Activated CD4-positive, alpha-beta T cell treated with anti-CD3 and anti-CD28 coated beads for 24 hours (primary cell): ENCODE results near the gene DHX16.

Experiments used
- DNase-seq, 2 donors: peaks; one replicate each; pipeline ENCODE4 v3.0.0-alpha.2; 2020; ENCODE audit warnings: low read depth in 2 of 2

DHX16 gene

DNA sequence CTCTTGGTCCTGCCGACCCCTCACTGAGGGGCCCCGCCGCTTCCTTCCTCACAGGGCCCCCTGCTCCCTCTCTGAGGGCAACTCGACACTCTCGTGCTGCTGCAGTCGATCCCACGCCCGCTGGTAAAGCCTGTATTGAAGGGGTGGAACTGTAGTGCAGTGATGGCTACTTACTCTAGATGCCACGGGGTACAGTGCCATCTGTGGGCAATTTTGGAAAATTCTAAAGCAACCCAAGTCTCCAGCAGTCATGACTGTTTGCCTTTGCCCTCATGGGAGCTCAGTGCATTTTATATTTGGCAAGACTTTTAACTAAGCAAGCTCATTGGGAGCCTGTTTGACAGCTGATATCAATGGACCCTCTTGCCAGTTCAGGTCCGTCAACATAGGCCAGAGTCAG, 32.3 kb downstream of the DHX16 start:
- DNase-seq: no peak

DNA sequence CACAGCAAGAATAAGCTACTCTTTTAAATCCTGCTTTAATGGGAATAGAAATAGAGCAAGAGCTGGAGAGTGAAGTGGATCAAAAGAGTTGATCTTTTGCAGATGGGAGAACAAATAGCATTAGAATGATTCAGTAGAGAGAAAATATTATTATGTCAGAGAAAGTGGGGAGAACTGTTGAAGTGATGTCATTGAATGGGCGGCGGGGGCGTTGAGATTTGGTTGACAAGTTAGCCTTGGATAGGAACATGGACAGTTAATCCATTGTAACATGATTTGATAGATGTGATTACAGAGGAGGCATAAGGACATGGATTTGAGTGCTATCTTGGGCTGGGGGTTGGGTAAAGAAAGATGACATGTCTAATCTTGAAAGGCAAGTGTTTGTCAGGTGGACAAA, 37.0 kb downstream of the DHX16 start:
- DNase-seq: no peak

DNA sequence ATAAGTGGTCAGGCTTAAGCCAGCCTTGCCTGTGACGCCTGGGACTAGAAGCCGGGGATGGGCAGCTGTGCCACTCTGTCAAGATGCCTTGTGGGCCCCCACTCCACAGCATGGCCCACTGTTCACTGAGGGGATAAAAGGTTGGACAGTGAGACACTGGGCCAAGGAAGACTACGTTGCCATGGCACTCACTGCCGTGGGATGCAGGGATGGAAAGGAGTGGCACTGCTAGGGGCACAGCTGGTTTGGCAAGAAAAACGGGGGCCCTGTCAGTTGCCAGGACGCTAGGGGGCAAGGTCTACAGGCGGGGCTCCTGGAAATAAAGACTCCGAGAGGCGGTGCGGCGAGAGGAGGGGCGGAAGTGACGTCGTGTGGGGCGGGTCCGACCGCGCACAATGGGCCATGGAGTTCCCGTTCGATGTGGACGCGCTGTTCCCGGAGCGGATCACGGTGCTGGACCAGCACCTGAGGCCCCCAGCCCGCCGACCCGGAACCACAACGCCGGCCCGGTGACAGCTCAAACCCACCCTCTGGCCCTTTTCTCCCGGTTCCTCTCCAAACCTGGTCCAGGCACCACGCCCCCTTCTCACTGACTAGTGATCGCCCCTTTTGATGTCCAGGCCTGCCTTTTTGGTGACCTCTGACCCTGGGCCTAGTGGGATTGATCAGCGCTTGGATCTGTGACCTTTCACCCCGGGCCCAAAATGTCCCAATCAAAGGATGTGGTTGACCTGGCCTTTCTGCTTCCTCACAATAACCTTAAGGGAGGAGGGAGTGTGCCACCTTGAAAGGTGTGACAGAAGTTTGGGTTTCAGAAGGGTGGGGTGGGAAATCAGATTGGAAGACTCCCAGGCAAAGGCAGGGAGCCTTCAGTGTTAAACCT, 46.1 kb downstream of the DHX16 start, which contains the start of gene ATAT1:
ATAT1 (plus strand) TSS at position 391 of the 883 bp plus-strand sequence.
- DNase-seq: peak; percentile 84

DNA sequence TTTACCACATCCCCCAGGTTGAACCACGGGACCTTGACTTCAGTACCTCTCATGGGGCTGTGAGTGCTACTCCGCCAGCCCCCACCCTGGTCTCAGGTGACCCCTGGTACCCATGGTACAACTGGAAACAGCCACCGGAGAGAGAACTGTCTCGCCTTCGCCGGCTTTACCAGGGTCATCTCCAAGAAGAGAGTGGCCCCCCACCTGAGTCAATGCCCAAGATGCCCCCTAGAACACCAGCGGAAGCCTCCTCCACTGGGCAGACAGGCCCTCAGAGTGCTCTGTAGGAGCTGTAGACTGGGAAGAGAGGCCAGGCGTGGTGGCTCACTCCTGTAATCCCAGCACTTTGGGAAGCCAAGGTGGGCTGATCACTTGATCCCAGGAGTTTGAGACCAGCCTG, 47.3 kb downstream of the DHX16 start:
- no peak for DNase-seq

DNA sequence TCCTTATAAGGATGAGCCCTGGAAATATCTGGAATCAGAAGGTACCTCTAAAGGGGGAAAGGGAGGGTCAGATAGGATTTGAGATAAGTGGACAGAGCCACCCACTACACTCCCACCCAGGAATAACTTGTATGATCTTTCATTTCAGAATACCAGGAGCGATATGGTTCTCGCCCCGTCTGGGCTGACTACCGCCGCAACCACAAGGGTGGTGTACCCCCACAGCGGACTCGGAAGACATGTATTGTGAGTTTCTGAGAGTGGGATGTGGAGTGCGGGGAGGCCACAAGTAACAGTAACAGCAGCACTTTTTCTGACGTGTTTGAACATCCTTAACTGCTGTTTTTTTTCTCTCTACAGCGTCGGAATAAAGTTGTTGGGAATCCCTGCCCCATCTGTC, 53.2 kb downstream of the DHX16 start:
- DNase-seq: no peak

DNA sequence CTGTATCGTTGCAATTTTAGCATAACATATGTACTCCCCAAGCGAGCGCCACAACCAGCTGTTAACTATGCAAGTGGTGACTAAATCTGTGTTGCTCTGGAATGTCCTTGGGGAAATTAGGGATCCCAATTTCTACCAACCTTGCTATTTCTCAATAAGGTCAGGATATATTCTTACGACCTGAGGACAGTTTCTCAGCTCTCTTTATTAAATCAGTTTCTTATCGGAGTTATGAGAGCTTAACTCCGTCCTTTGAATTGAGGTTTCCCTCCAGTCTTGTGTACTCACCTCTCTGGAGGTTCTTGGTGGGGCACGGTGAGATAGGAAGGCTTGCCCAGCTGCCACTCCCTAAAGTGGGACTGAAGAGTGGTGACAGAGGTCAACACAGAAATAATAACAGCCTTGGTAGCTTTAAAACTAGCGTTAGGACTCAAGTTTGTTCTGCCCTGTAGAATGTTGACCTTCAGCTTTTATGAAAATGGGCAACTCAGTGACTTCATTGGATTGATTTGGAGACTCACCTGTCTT, 54.5 kb downstream of the DHX16 start:
- DNase-seq: no peak

DNA sequence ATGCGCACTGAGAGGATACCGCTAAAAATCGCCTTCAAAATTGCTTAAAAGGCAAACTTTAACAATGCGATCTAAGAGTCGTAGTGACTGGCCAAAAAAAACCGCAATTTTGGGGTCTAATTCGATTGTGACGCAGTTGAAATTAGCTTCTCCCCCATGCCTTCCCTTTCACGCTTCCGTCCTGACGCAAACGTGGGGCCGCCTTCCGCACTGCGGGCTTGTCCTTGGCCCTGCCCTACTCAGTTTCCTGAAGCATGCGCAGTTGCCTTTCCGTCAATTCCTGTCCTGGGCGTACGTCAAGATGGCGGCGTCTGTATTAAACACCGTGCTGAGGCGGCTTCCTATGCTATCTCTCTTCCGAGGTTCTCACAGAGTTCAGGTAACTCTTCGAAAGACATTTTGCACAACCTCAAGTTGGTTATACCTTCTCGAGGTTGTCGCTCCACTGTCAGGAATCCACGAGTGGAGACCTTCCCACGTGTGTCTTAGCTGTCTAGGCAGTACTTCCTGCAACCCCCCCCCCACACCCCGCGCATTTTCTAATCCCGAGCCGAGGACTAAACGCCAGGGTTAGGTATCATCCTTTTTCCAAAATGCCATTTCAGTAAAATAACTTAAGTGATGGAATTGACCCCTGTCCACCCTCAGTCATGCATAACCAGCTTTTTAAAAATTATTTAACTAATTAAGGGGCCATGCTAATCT, 55.1 kb downstream of the DHX16 start, which contains the start of gene MRPS18B:
MRPS18B (plus strand) TSS at position 276 of the 705 bp plus-strand sequence; CDS start at position 302, 26 bp downstream.
- DNase-seq: peak; percentile 92 to 93

DNA sequence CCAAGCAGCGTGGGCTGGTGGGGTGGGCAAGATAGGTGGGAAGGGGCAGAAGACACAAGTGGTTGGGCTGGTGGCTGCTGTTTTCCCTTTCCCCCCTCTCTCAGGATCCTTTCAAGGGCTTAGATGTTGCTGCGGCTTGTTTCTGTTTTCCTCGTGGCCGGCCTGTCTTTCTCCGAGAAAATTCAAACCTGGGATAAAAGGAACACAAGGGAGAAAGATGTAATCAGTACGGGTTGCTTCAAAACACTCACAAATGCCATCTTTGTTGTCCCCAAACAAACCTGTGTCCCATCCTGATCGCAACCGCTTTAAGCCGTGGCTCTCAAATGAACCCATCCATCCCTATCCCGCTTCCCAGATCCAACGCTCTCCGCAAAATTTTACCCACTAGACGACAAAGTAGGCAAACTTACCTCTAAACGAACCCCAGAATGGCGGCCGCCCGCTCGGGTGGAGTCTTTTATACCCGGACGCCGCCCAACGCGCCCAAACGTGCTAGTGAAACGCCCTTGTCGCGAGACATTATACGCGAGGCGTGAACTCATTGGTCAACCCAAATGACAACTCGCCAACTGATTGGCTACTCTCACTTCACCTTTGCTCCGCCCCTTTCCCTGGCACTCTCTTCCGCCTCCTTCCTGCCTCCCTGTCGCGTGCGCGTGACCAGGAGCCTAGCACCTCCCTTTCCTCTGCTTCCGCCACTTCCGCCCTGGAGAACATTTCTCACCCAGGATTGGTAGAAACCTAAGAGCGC, 55.8 kb downstream of the DHX16 start, which contains the start of gene PPP1R10:
PPP1R10 (minus strand) TSS at position 433 of the 754 bp plus-strand sequence. CDS start 7,299 bp downstream, outside the sequence.
- DNase-seq: peak; percentile 92 to 98

DNA sequence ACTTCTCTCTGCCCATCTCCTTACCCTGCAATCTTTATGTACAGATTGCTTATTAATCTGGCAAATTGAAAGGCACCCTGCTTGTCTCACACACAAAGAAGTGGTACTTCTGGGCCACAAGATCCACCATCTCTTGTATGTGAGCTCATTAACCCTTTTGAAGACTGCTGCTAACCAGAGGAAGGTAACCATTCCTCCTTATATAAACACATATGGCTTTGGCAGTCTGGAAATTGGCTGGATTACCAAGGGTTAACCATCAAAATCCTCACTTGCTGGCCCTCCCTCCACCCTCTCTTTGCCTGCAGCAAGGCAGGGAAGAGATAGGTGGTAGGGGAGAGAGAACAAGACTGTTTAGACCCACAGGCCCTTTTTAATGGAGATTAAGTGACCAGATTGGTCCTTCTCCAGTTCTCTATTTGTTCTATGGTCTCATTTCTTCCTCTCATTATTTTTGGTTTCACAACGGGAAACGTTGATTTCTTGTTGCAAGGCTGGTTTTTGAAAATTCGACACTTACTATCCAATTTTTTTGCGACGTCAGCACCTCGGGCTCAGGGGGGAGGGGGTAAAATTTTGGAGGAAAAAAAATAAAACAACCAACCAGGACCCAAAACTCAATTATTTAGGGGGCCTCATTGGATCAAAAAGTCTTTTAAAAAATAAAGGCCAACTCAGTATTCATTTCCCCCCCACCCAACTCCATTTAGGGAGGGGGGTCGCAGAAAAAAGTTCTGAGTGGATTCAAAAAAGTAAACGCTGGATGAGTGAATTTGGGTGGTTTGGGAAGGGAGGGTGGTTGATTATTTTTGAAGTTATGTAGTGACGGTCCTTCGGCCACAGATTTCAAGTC, 56.6 kb downstream of the DHX16 start:
- no peak for DNase-seq

DNA sequence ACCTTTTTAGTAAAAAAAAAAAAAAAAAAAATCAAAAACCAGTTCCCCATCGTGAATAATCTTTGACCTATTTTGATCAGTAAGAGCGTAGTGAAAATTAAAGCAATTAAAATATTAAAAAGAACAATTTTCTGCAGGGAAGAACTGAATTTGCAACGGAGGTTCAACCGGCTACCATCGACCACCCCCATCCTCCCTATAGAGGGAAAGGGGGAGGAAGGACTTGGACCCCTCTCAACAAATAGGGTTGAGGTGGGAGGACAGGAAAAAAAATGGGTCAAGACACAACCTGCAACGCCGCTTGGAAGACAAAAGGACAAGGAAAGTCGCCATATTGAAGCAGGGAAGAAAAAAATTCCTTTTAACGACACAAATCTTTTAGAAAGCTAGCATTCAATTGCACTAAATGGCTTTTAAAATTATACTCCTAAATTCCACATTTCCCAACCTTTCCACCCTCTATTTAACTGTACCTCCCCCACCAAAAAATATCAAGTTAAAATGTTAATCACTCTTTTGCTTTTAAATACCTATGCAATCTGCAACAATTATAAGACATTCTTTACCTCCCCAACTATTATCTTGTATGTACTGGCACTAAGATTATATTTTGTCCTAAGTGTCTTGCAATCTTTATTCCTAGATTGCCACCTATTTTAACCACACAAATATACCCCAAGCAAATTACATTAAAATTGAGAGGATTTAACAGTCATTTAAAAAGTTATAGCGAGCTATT, 57.4 kb downstream of the DHX16 start:
- no peak for DNase-seq

DNA sequence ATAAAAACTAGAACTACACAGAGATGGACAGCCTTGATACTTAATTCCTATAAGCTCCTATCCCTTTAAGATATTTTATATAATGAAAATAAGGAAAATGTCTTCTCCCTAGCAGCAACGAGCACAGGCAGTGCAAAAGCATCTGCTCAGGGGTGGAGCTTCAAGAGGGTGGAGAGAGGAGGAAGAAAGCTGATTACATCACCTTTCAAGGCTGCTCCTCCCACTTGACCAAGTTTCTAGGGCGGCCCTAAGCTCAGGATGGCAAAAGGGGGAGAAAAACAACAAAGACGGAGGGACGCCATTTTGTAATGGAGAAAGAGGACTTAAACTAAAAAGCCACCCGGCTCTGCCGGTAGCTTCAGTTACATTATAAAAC, 58.0 kb downstream of the DHX16 start:
- peak; percentile 59 to 76 for DNase-seq

DNA sequence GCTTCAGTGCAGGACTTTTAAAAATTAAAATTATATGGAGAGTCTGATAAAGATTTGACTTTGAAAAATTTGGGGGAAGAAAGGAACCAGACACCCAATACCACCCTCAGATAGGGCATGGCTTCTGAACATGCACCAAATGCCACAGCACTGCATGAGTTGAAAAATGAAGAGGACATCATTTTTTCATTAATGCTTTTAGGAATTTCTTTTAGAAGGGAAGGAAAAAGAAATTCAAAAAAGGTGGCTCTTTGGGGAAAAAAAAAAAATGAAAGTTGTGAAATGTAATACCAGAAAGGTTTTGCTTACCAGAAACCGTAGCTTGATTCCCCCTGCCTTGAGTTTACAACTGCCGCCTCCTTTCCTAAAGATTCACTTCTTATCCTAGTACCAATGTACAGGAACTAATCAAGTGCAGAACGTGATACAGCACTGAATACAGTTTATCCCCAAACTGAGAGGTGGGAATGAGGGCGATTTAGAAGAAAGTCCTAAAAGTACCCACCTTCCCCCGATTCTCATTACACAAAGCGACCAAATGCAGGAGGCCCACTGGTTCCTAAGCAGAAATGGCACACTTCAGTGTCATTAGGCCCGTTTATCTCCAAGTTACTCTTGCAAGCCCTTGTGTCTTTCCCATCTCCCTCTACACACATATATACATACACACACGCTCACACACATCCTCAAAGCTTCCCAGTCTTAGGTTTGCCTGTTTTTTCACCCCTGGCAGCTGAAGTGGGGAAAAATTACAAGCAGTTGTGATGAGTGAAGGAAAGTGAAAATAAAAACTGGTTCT, 58.6 kb downstream of the DHX16 start:
- DNase-seq: no peak

DNA sequence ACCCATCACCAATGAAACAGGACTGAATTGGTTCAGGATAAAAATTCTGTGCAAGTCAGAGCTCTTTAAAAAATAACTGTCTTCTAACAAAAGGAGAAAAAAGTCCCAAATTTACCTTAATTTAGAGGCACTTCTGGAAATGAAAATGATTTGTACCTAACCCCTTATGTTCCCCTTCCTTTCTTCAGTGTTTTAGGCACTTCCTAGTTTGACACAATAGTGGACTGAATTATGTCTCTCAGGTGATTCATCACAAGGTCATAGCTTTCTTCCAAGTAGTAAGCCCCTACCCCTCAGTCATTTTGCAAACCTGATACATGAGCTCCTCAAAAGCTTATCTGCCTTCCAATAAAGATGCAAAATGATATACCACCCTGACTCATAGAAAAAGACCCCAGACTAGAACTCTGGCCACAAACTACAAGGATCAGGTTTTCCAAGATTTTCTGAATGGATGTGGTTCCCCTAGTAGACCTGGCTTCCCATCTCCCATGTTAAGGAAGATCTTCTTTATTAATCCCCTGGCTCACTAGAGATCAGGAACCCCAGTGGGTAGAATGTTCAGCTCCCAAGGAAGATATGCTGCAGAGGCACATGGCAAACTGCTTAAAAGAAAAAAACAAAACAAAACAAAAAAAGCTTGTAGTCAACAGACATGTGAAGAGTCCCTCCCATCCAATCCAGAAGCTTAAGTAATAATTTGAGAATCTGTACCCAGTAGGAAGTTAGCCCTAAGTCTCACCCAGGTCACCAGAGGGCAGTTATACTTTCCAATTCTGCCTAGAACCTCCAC, 59.4 kb downstream of the DHX16 start:
- no peak for DNase-seq

DNA sequence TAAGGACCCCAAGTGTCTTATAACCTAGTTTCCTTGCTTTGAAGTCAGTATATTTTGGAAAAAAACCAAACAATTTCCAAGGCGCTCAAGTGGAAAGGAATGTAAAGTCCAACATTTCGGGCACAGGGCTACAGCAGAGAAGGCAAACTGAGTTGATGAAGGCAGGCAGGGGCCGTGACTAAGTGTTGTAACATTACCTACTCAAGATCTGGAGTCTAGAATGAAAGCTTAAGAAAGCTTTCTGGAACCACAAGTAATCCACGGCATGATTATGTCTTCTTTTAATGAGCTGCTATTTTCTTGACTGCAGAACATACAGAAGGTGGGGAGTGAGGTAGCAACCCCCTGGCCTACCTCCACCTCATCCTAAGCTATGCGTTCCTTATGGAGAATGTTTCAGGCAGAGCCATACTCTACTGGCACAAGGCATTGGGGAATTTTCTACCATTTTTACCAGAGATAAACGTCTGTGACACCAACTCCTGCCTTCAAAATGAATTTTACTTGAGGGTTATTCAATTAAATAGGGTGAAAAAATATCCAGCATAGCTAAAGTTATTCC, 60.0 kb downstream of the DHX16 start:
- DNase-seq: no peak

DNA sequence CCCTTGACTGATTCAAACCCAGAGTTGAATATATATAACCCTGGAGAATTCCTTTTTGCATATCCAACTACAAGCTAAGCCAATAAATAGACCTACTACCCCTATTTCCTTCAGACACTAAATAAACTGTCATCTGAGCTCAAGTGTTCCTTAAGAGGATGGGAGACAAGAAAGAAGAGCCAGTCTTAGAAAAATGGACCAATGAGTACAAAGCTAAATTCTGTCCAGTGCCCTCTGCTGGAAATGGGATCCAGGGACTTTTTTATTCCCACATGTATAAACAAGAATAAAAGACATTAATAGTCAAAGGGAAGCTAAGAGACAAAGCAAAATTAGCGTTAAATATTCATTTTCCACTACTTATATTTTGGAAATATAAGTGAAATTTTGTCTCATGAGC, 60.6 kb downstream of the DHX16 start:
- no peak for DNase-seq

DNA sequence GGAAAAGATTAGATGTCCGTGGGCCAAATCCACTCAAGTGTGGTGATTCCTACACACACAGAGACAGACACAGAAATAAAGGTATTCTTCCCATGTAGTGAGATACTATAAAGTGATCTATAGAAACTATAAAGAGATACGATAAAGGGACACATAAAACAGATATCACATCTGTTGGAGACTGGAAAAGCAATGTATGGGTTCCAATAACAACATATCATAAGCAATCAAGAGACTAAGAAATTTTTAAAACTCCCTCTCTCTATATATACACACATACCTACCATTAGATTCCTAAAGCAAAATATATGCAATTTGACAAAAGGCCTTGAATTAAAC, 61.0 kb downstream of the DHX16 start:
- no peak for DNase-seq

DNA sequence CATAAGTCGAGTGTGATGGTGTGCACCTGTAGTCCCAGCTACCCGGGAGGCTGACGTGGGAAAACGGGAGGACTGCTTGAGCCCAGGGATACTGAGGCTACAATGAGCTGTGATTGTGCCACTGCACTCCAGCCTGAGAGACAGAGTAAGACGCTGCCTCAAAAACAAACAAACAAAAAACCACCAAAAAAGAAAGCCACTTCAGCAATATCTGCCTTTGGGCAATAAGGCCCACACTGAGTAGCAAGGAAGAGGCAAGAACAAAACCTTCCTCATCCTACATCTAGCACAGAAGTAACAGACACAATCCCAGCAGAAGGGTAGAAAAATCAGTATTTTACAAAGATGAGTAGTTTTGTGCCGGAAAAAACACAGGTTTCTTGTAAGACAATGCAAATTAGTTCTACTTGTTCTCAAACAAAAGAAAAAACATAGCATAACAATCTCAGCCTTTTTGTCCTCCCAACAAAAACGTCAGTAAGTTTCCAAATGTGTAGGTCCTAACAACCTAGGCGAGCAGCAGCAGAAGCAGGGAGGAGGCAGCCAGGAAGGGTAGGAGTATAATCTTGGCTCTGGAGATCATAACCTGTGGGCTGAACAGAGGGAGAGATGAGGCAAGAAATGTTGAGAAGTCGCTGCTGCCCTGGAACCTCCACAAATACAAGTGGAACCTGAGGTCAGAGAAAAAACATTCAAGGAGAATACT, 61.5 kb downstream of the DHX16 start:
- DNase-seq: no peak

DNA sequence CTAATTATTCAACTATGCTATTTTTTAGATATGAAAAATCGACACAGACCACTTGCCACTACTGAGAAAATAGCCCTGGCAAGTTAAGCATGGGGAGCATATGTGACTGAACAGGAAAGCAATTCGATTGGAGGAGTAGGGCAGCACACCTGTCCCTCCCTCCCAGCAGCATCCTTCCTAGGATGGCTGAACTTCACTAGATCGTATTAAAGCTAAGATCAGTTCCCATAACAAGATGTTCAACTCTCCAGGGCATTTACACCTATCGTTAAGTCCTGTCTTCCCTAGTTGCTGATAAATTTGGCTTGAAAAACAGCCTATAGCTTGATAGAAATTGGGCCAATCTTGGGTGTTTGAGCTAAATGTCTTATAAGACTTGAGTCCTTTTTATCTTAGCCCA, 62.7 kb downstream of the DHX16 start:
- no peak for DNase-seq
